Spleen (tissue), 7 donors: ENCODE data around the gene DAPK1.

ENCODE experiments used
- POLR2AphosphoS5 ChIP-seq, 3 donors: sonication (generic); formaldehyde crosslinking; IDR thresholded peaks; one replicate each; pipeline ENCODE4 v1.5.1; 2017; ENCODE audit warnings: antibody characterized with exemption in 3 of 3
- TF ChIP-seq, protein P1 (sequence below), 11 experiments: fragments of 200-600 bp in 7 of 11; fragments of 450-650 bp in 4 of 11; sonication (generic) in 4 of 11; IDR thresholded peaks in 8 of 11; conservative IDR thresholded peaks in 3 of 11; 1 replicate in 7 of 11; 2 replicates in 4 of 11; pipeline versions ENCODE4 v1.4.0 to v1.8.0; 2016 to 2021; ENCODE audit warnings: antibody characterized with exemption in 11 of 11, inconsistent platforms in 4 of 11, mild to moderate bottlenecking in 1 of 11
- donor health status: DM: no; HTN: no; CAD: no; lungs with moderate emphysema.
- donor health status: DM: no; HTN: no; CAD: no.
- donor health status: DM: no; HTN: no; CAD: no.

DNA sequence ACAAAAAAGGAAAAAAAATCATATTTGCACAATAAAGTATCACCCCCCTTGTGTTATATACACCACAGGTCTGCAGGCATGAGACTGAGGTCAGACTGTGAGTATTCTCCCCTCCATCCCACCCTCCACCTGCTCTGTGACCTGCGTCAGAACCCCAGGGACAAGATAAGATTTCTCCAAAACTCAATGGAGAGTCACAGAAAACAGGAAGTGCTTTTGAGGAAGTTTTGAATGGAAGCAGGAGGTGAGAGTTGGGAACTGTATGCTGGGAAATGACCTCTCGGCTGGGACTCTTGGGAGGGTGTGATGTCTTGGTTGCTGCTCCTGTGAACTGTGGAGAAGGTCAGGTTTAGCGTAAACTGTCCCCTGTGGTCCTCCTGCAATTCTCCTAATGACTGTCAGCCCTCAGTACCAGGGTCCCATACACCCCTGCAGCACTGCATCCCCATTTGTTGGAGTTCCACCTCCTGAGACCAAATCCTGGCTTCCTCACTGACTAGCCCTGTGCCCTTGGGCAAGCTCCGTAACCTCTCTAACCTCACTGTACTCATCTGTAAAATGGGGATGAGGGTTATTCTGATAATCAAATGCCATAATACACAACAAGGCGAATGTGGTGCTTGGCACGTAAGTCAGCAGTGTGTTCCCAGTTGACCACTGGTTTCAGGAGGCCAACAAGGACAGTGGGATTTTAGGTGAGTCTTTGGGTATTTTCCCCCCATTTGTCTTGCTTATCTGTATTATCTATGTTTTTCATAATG lies 221.4 kb downstream of the DAPK1 start:
- TF ChIP-seq, protein P1, sequence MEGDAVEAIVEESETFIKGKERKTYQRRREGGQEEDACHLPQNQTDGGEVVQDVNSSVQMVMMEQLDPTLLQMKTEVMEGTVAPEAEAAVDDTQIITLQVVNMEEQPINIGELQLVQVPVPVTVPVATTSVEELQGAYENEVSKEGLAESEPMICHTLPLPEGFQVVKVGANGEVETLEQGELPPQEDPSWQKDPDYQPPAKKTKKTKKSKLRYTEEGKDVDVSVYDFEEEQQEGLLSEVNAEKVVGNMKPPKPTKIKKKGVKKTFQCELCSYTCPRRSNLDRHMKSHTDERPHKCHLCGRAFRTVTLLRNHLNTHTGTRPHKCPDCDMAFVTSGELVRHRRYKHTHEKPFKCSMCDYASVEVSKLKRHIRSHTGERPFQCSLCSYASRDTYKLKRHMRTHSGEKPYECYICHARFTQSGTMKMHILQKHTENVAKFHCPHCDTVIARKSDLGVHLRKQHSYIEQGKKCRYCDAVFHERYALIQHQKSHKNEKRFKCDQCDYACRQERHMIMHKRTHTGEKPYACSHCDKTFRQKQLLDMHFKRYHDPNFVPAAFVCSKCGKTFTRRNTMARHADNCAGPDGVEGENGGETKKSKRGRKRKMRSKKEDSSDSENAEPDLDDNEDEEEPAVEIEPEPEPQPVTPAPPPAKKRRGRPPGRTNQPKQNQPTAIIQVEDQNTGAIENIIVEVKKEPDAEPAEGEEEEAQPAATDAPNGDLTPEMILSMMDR (IDR thresholded peaks at IDR 0.05 in 8 of 11, conservative IDR thresholded peaks at IDR 0.05 in 3 of 11), result no peak
- no peak for TF ChIP-seq POLR2AphosphoS5 (IDR thresholded peaks at IDR 0.05)
